Spinal cord (tissue), 10 donors: ENCODE results near the gene SNTN. TPM values are rescaled to one million over a fixed set of nuclear protein-coding genes. Genes with fewer than 3 reads are reported as not detected.

Experiments
- DNase-seq, 6 donors: peaks; one replicate each; pipeline versions ENCODE4 v3.0.0 to v3.0.0-alpha.2; 2013 to 2015; ENCODE audit warnings: low spot score in 6 of 6, low read depth in 4 of 6
- H3K27ac ChIP-seq: one replicate; pipeline ENCODE4 v1.5.1; 2013; ENCODE audit warnings: low read depth, low read length, control low read depth
- H3K27me3 ChIP-seq: one replicate; pipeline ENCODE4 v1.6.1; 2013; ENCODE audit warnings: low read length; ENCODE audit not compliant: control insufficient read depth, insufficient read depth
- H3K36me3 ChIP-seq: one replicate; pipeline ENCODE4 v1.6.1; 2013; ENCODE audit warnings: low read length; ENCODE audit not compliant: control insufficient read depth, insufficient read depth
- H3K4me1 ChIP-seq: one replicate; pipeline ENCODE4 v1.6.1; 2013; ENCODE audit warnings: low read length; ENCODE audit not compliant: control insufficient read depth, insufficient read depth
- H3K4me3 ChIP-seq: one replicate; pipeline ENCODE4 v1.5.1; 2013; ENCODE audit warnings: low read depth, low read length, control low read depth
- H3K9me3 ChIP-seq: one replicate; pipeline ENCODE4 v1.6.1; 2013; ENCODE audit warnings: low read length; ENCODE audit not compliant: control insufficient read depth, insufficient read depth
- WGBS: methylation state at CpG from one replicate; pipeline ENCODE4 v1.1.5; 2013; ENCODE audit warnings: missing lambda C conversion rate; ENCODE audit not compliant: insufficient coverage; 5-methylcytosine and 5-hydroxymethylcytosine counted together
- long read RNA-seq, 4 donors: transcript quantifications; one replicate each; lab custom pipeline, GENCODE V29; 2026
- polyA plus RNA-seq, 2 donors: library from polyadenylated mRNA; unstranded; fragments of 120-200 nt; gene quantifications; one replicate each; pipeline ENCODE4 v1.2.1, GENCODE V29; 2013; ENCODE audit not compliant: insufficient read length in 2 of 2
- total RNA-seq, 2 donors: library from RNA; depleted of rRNA in 1 of 2; stranded (reverse); fragments of 120-200 nt in 1 of 2; fragments of >200 nt in 1 of 2; gene quantifications; one replicate each; pipeline versions ENCODE4 v1.2.3 to v1.2.4, GENCODE V29; 2013 to 2014
- donor health status: healthy.

SNTN gene
- total RNA-seq (under 1 TPM; 0.50 to 0.59 TPM), polyA plus RNA-seq (under 1 TPM; 0.24 to 0.55 TPM)
- long read RNA-seq, donor 1 = 0 reads
- long read RNA-seq, donor 2 = 0 reads
- long read RNA-seq, donor 3 = 0 reads
- long read RNA-seq, donor 4, transcript SNTN-201 (4 exons, 1,090 nt) = major isoform, 8 of 9 reads
- long read RNA-seq, donor 4, partial matches to known transcripts = 0 of 9 reads
- long read RNA-seq, donor 4, other reads (novel, unspliced or antisense) = 0 of 9 reads

DNA sequence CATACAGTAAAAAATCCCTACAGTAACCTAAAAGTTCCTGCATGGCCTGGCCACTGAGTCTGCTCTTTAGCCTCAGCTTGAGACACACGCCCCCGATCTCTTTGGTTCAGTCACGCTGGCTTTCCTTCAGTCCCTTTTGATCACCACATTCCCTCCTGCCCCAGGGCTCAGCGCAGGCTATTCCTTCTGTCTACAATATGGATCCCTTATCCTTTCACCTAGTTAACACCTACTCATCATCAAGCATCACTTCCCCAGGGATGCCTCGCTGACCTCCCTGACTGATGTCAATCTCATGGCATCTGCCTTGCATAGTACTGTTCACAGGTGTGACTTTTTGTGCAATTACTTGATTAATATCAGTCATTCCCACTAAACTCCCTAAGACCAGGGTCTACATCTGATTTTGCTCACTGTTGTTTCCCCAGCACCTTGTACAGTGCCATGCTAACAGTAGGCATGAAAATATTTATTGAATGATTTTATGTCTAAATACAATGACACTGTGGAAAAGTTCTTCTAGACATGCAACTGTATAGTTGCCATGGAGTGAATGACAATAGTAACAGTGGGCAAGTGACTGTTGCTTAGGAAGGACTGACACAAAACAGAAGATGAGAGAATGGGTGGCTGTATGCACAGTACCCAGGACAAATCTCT lies at the start of gene SNTN:
Gene SNTN, plus strand, starts transcription at position 610 of the 660 bp plus-strand sequence. Its CDS starts 13 bp downstream, at position 623.
- no peak within 1 kb of the TSS for H3K4me3 ChIP-seq
- H3K36me3 ChIP-seq = no peaks in the 10 kb centered on the region
- H3K27ac ChIP-seq = no peak within 1 kb of the TSS
- DNase-seq = no peak
- H3K9me3 ChIP-seq = no peaks in the 10 kb centered on the region
- no peaks in the 10 kb centered on the region for H3K4me1 ChIP-seq
- H3K27me3 ChIP-seq = no peaks in the 10 kb centered on the region
- 86% methylated on average over 5 of the region's 5 CpGs for WGBS

- H3K9me3 ChIP-seq = no peaks in the 10 kb centered on the region
- no peaks in the 10 kb centered on the region for H3K36me3 ChIP-seq
- no peak overlapping the region for H3K4me3 ChIP-seq
- no peak overlapping the region for H3K27ac ChIP-seq
- DNase-seq = no peak
- H3K4me1 ChIP-seq = no peaks in the 10 kb centered on the region
- H3K27me3 ChIP-seq = no peaks in the 10 kb centered on the region
- WGBS = no CpG with 5 or more reads among the region's 3 CpGs
These were observed 44.8 kb upstream of the SNTN start for GRCh38 chr3:63607716-63608115.

- no peak for DNase-seq
- no peaks in the 10 kb centered on the region for H3K9me3 ChIP-seq
These were observed 43.1 kb upstream of the SNTN start for GRCh38 chr3:63609408-63609807.

GRCh38 chr3:63609834-63610233 lies 42.6 kb upstream of the SNTN start:
- H3K27ac ChIP-seq = no peak overlapping the region
- no peak for DNase-seq
- no peaks in the 10 kb centered on the region for H3K4me1 ChIP-seq
- WGBS = 94% methylated on average over 2 of the region's 4 CpGs
- H3K4me3 ChIP-seq = no peak overlapping the region
- H3K36me3 ChIP-seq = no peaks in the 10 kb centered on the region
- no peaks in the 10 kb centered on the region for H3K27me3 ChIP-seq
- H3K9me3 ChIP-seq = no peaks in the 10 kb centered on the region

More at GRCh38 chr3:63609408-63609807, 43.1 kb upstream of the SNTN start:
- no peak overlapping the region for H3K4me3 ChIP-seq
- H3K27ac ChIP-seq = no peak overlapping the region
- no peaks in the 10 kb centered on the region for H3K27me3 ChIP-seq
- no peaks in the 10 kb centered on the region for H3K36me3 ChIP-seq
- no peaks in the 10 kb centered on the region for H3K4me1 ChIP-seq
- WGBS = 91% methylated on average over 7 of the region's 7 CpGs

DNA sequence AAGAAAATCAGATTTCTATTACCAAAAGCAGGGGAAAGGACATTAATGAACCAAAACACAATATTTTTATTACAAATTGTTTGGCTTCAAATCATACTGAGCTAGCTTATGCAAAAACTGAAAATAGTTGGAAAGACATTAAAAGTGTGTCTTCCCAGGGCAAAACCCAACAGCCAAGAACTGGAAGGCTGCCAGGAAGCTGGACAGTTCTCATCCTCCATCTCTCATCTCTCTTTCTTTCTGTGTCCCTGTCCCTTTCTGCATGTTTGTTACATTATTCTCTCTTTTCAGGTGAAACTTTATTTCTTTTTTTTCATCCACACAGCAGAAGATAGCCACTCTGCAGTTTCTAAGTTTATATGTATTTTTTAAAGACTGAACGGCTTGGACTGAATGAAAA lies 41.1 kb upstream of the SNTN start:
- DNase-seq = no peak
- no peaks in the 10 kb centered on the region for H3K4me1 ChIP-seq
- no CpG with 5 or more reads among the region's 1 CpG for WGBS
- no peak overlapping the region for H3K4me3 ChIP-seq
- H3K27ac ChIP-seq = no peak overlapping the region
- H3K9me3 ChIP-seq = no peaks in the 10 kb centered on the region
- no peaks in the 10 kb centered on the region for H3K36me3 ChIP-seq
- H3K27me3 ChIP-seq = no peaks in the 10 kb centered on the region

DNA sequence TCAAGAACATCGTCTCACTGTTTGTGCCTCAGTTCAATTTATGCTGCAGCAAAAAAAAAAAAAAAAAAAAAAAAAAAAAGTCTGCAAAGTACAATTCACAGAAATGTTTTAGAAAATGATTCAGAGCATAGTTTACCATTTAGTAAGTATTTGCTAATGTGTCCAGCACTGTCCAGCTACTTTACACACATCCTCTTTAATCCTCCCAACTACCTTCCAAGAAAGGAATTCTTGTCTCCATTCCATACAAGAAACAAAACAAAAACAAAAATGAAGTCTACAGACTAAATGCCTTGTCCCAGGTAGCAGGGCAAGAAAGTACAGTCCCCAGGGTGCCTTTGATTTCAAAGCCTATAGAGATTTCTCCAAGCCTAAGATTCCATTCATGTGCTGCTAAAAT lies 38.9 kb upstream of the SNTN start:
- no CpG with 5 or more reads among the region's 1 CpG for WGBS
- Histone ChIP-seq H3K4me3 (no peak overlapping the region), H3K9me3 (no peaks in the 10 kb centered on the region)

DNA sequence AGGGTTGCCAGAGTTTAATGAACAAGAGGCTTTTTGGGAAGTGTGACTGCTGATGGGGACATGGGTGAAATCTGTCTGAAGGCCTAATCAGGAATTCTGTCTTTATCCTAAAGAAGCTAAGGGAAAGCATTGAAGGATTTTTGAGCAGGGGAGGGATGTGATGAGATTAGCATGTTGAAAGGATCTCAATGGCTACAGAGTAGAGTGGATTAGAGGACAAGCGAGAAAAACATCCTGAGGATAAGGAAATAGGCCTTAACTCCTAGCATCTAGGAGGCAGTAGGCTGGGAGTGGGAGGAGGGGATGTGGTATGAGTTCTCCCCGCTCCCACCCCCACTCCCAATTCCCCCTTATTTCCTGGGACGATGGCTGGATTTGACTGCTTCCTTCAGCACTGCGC lies 35.1 kb upstream of the SNTN start:
- WGBS = 71% methylated on average over 2 of the region's 4 CpGs
- Histone ChIP-seq H3K4me3 (no peak overlapping the region), H3K9me3 (no peaks in the 10 kb centered on the region), H3K36me3 (no peaks in the 10 kb centered on the region), H3K27ac (no peak overlapping the region), H3K4me1 (no peaks in the 10 kb centered on the region), H3K27me3 (no peaks in the 10 kb centered on the region)
- DNase-seq = no peak

More for the DNA sequence above, 38.9 kb upstream of the SNTN start:
- Histone ChIP-seq H3K36me3 (no peaks in the 10 kb centered on the region), H3K27ac (no peak overlapping the region), H3K27me3 (no peaks in the 10 kb centered on the region), H3K4me1 (no peaks in the 10 kb centered on the region)
- no peak for DNase-seq

DNA sequence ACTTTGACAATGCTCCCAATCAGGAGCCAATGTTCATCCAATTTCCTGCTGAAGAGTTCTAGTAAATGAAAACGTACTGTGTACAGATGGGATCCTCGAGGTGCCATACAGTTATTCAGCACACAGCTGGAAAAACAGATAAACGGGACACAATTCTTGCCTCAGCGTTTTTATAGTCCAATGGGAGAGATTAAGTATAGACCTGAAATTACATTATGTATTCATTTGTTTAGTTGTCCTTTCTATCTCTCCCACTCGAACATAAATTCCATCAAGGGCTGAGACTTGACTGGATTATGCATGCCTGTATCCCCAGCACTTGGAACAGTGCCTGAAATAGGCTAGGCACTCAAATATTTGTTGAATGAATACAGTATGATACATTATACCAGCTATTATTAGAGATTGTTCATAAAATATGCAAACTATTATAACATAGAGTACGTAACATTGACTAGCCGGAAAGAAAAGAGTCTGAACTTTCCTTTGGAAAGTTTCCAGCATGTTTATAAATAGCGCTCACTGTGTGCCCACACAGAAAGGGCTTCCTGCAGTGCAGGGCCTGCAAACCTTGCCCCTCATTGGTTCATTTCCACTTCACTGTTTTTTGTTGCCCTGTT lies 27.4 kb upstream of the SNTN start:
- peak in 5 of 6 donors; percentile 32 to 95 (median 48) for DNase-seq

DNA sequence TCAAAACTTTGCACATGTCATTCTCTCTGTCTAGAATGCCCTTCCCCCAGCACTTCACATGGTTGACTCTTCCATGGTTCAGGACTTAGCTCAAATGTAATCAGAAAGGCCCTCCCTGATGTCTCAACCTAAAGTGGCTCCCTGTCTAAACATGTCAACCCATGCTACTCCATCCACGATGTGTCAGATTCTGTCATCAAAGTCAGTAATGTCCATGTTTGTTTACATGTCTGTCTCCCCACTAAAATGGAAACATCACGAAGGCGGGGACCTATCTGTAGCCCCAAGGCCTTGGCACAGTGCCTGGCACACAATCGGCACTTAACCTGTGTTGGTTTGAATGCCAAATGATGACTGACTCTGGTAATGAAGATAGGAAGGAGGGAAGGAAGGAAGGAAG lies 20.8 kb upstream of the SNTN start:
- H3K36me3 ChIP-seq = no peaks in the 10 kb centered on the region
- no peak overlapping the region for H3K27ac ChIP-seq
- H3K27me3 ChIP-seq = no peaks in the 10 kb centered on the region
- H3K4me1 ChIP-seq = no peaks in the 10 kb centered on the region
- H3K4me3 ChIP-seq = no peak overlapping the region
- WGBS = 92% methylated on average over 2 of the region's 4 CpGs
- peaks cover 1% of the 10 kb centered on the region for H3K9me3 ChIP-seq
- no peak for DNase-seq

More for the DNA sequence above, 27.4 kb upstream of the SNTN start:
- Histone ChIP-seq H3K9me3 (no peaks in the 10 kb centered on the region), H3K4me1 (peaks cover 4% of the 10 kb centered on the region), H3K4me3 (no peak overlapping the region), H3K36me3 (no peaks in the 10 kb centered on the region), H3K27me3 (no peaks in the 10 kb centered on the region), H3K27ac (no peak overlapping the region)
- WGBS = 22% methylated on average over 5 of the region's 8 CpGs
